Upper lobe of left lung (tissue), 6 donors: ENCODE measurements around the gene RNF224. TPM values are rescaled to one million over a fixed set of nuclear protein-coding genes. Genes with fewer than 3 reads are reported as not detected.
"Not testable (repeated sequence)": the region's sequence is repeated elsewhere in the genome, so short reads cannot be mapped to it uniquely, and the experiment has no call there.

Source experiments
- ATAC-seq, 2 donors: fragments of 200-7000 bp; cut with Tn5 transposase; one replicate each; pipeline ENCODE4 v1.9.1; 2022; ENCODE audit warnings: mild to moderate bottlenecking in 2 of 2, moderate library complexity in 2 of 2; ENCODE audit not compliant: low FRiP score in 2 of 2
- DNase-seq, 2 donors: peaks; one replicate each; pipeline ENCODE4 v3.0.0-alpha.2; 2019 to 2020
- H3K27ac ChIP-seq, 4 donors: fragments of 200-600 bp; sonication (generic); one replicate each; pipeline ENCODE4 v1.5.1; 2016 to 2019
- H3K27me3 ChIP-seq, 4 donors: fragments of 200-600 bp; sonication (generic); one replicate each; pipeline ENCODE4 v1.5.1; 2017 to 2019
- H3K36me3 ChIP-seq, 4 donors: fragments of 200-600 bp; sonication (generic); one replicate each; pipeline ENCODE4 v1.5.1; 2016 to 2019
- H3K4me1 ChIP-seq, 4 donors: fragments of 200-600 bp; sonication (generic); one replicate each; pipeline ENCODE4 v1.5.1; 2018 to 2019
- H3K4me3 ChIP-seq, 4 donors: fragments of 200-600 bp; sonication (generic); one replicate each; pipeline ENCODE4 v1.5.1; 2017 to 2019; ENCODE audit warnings: mild to moderate bottlenecking in 2 of 4, moderate library complexity in 1 of 4
- H3K9me3 ChIP-seq, 4 donors: fragments of 200-600 bp; sonication (generic); one replicate each; pipeline ENCODE4 v1.5.1; 2018 to 2019
- CTCF ChIP-seq, 6 experiments: fragments of 450-650 bp in 4 of 6; fragments of 200-600 bp in 2 of 6; sonication (generic) in 2 of 6; IDR thresholded peaks; one replicate each; pipeline ENCODE4 v1.5.1; 2016 to 2019; ENCODE audit warnings: antibody characterized with exemption in 6 of 6
- EP300 ChIP-seq, 4 donors: sonication (generic); formaldehyde crosslinking; IDR thresholded peaks; one replicate each; pipeline ENCODE4 v1.5.1; 2017; ENCODE audit warnings: antibody characterized with exemption in 4 of 4, control low read depth in 2 of 4
- POLR2A ChIP-seq, 4 donors: fragments of 450-650 bp; IDR thresholded peaks; one replicate each; pipeline ENCODE4 v1.5.1; 2016 to 2017; ENCODE audit warnings: antibody characterized with exemption in 4 of 4, mild to moderate bottlenecking in 2 of 4
- POLR2AphosphoS5 ChIP-seq, 2 donors: sonication (generic); formaldehyde crosslinking; IDR thresholded peaks; one replicate each; pipeline ENCODE4 v1.5.1; 2017; ENCODE audit warnings: antibody characterized with exemption in 2 of 2
- WGBS, 2 donors: methylation state at CpG; one replicate each; pipeline ENCODE4 v1.1.5; 2017 to 2018; 5-methylcytosine and 5-hydroxymethylcytosine counted together
- total RNA-seq, 6 donors: library from RNA; depleted of rRNA in 4 of 6; stranded (reverse); fragments of >200 nt in 4 of 6; gene quantifications; one replicate each; pipeline versions ENCODE4 v1.1.0 to v1.2.1, GENCODE V29; 2016 to 2021
- donor health status: DM: no; HTN: no; CAD: no; lungs with moderate emphysema.
- donor health status: DM: no; HTN: yes; CAD: no; lungs with severe emphysema.

The RNF224 gene
- total RNA-seq, 6 donors from 2014 or later, result 0.46 to 0.59 (median 0.57) TPM; not detected in 3

- 25 to 44% methylated on average over 2 to 5 of the region's 11 CpGs for WGBS, 2 donors
- H3K36me3 ChIP-seq, result peaks cover 0 to 4% (median 2%) of the 10 kb centered on the region in 4 donors
- peak overlapping the region in 3 of 4 donors; percentile 3 to 29 (median 21) for H3K4me3 ChIP-seq
Observed at GRCh38 chr9:137236936-137237421, 9.7 kb downstream of the RNF224 start.

GRCh38 chr9:137237759-137238726 lies 10.7 kb downstream of the RNF224 start:
- Histone ChIP-seq H3K27me3 (peaks cover 0 to 10% (median 3%) of the 10 kb centered on the region in 4 donors), H3K4me3 (no peak overlapping the region), H3K9me3 (no peaks in the 10 kb centered on the region), H3K27ac (no peak overlapping the region), H3K36me3 (peaks cover 4 to 14% (median 12%) of the 10 kb centered on the region in 4 donors), H3K4me1 (peaks cover 34 to 66% (median 41%) of the 10 kb centered on the region in 4 donors)
- DNase-seq (peak in 1 of 2 donors; percentile 46), ATAC-seq (no peak)
- WGBS, 2 donors, result 78 to 100% methylated on average over 1 to 12 of the region's 13 CpGs
- TF ChIP-seq POLR2AphosphoS5 (IDR thresholded peaks at IDR 0.05) (no peak), CTCF (IDR thresholded peaks at IDR 0.05) (no peak), EP300 (IDR thresholded peaks at IDR 0.05) (no peak), POLR2A (IDR thresholded peaks at IDR 0.05) (no peak)

More at GRCh38 chr9:137236936-137237421, 9.7 kb downstream of the RNF224 start:
- peak overlapping the region in 1 of 4 donors; percentile 64 for H3K27ac ChIP-seq
- no peaks in the 10 kb centered on the region for H3K9me3 ChIP-seq
- TF ChIP-seq POLR2A (IDR thresholded peaks at IDR 0.05) (no peak), POLR2AphosphoS5 (IDR thresholded peaks at IDR 0.05) (no peak), CTCF (IDR thresholded peaks at IDR 0.05) (no peak), EP300 (IDR thresholded peaks at IDR 0.05) (no peak)
- peaks cover 0 to 13% (median 3%) of the 10 kb centered on the region in 4 donors for H3K27me3 ChIP-seq
- ATAC-seq (no peak), DNase-seq (no peak)
- peaks cover 24 to 56% (median 31%) of the 10 kb centered on the region in 4 donors for H3K4me1 ChIP-seq

- not testable (repeated sequence) for DNase-seq, H3K27me3 ChIP-seq, H3K9me3 ChIP-seq, ATAC-seq
- WGBS, 2 donors, result 48 to 50% methylated on average over 27 of the region's 27 CpGs
- peak overlapping the region; percentile 60 to 89 (median 80) for H3K4me3 ChIP-seq
- H3K27ac ChIP-seq, result peak overlapping the region; percentile 92 to 97 (median 96)
- peaks cover 9 to 23% (median 18%) of the 10 kb centered on the region in 4 donors for H3K36me3 ChIP-seq
- H3K4me1 ChIP-seq, result peaks cover 38 to 83% (median 49%) of the 10 kb centered on the region in 4 donors
Observed at GRCh38 chr9:137239541-137240200, 12.4 kb downstream of the RNF224 start.

- DNase-seq (peak; percentile 81 to 96), ATAC-seq (peak; percentile 67 to 77)
- peak in 2 of 4 donors; percentile 27 to 49 for TF ChIP-seq POLR2A (IDR thresholded peaks at IDR 0.05)
- peak in 3 of 6 experiments; percentile 19 to 34 (median 22) for TF ChIP-seq CTCF (IDR thresholded peaks at IDR 0.05)
- no peak for TF ChIP-seq EP300 (IDR thresholded peaks at IDR 0.05)
- peak; percentile 18 to 31 for TF ChIP-seq POLR2AphosphoS5 (IDR thresholded peaks at IDR 0.05)
- H3K4me1 ChIP-seq, result peaks cover 38 to 82% (median 49%) of the 10 kb centered on the region in 4 donors
- no peaks in the 10 kb centered on the region for H3K9me3 ChIP-seq
- 1% methylated on average over 19 to 31 of the region's 58 CpGs for WGBS, 2 donors
- peak overlapping the region; percentile 92 to 97 (median 96) for H3K27ac ChIP-seq
- no peaks in the 10 kb centered on the region for H3K27me3 ChIP-seq
- peak overlapping the region; percentile 60 to 89 (median 80) for H3K4me3 ChIP-seq
- peaks cover 9 to 23% (median 18%) of the 10 kb centered on the region in 4 donors for H3K36me3 ChIP-seq
Observed at GRCh38 chr9:137240318-137240840, 13.1 kb downstream of the RNF224 start.
